Measurements from ENCODE around the gene CEMIP.
"Not testable (repeated sequence)": the region's sequence is repeated elsewhere in the genome, so short reads cannot be mapped to it uniquely, and the experiment has no call there.

The CEMIP gene

GRCh38 chr15:80957556-80957955 is 178.4 kb downstream of the CEMIP start:
- no peak for DNase-seq

DNA sequence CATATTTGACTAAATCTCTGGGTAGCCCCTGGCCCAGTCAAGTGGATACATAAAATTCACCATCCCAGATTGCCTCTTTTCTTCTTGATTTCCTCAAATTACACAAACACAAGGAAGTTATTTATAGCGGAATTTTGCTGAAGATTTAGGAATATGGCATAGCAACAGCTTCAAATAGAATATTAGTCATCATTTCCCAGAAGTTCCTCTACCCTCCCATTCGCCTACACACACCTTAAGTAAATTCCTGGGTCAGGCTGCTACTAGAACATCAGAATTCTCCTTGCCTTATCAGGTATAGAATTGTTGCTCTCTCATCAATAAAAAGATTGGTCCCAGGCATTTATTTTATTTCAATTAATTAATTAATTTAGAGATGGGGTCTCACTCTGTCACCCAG is 178.8 kb downstream of the CEMIP start:
- DNase-seq, result no peak

- DNase-seq, result no peak
Measured at GRCh38 chr15:80958818-80959495, 179.8 kb downstream of the CEMIP start.

GRCh38 chr15:80965454-80965853 is 186.3 kb downstream of the CEMIP start:
- DNase-seq, result not testable (repeated sequence)

DNA sequence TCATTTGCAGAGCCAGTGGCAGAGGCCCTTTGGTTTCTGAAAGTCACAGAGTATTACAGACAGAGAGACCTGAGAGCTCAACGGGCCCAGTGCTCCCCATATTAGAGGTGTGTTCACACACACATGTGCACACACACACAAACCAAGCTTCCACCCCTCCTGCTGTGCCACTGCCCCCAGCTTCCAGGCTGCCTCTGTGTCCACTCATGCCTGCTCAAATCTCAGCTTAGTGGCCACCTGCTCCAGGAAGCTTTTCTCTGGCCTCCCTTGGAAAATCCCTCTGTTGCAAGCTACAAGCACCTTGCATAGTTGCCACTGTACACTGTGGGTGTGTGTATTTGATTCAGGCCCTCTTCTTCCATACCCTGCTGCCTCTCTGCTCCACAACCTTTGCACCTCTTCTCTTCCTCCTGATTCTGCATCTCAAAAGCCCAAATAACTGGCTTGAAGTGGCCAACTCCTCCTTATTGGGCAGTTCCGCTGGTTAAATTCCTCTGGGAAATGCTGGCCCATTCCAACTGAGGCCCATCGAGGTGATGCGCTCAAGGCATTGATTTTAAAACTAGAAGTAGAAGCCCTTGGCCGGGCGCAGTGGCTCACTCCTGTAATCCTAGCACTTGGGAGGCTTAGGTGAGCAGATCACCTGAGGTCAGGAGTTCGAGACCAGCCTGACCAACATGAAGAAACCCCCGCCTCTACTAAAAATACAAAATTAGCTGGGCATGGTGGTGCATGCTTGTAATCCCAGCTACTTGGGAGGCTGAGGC is 187.4 kb downstream of the CEMIP start:
- no peak for DNase-seq

DNA sequence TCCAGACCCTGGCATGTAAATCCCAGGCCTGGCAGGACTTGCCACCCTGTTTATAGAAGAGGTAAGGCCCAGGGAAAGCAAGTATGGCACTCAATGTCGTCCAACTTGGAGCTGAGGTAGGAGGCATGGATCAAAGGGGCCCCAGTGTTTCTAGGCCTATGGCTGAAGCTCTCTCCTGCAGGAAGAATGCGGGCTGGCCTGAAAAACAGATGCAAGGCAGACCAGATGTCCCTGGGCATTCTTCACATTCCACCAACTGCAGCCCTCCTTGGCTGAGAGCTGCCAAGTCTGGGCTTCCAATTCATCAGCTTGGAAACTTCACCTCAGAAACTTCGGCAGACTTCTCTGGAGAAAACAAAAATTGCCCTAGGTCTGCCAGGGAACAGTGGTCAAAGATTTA is 188.3 kb downstream of the CEMIP start:
- DNase-seq, result no peak

- DNase-seq, result no peak
Measured at GRCh38 chr15:80967991-80968510, 188.9 kb downstream of the CEMIP start.

- no peak for DNase-seq
Measured at GRCh38 chr15:80969316-80969715, 190.1 kb downstream of the CEMIP start.

DNA sequence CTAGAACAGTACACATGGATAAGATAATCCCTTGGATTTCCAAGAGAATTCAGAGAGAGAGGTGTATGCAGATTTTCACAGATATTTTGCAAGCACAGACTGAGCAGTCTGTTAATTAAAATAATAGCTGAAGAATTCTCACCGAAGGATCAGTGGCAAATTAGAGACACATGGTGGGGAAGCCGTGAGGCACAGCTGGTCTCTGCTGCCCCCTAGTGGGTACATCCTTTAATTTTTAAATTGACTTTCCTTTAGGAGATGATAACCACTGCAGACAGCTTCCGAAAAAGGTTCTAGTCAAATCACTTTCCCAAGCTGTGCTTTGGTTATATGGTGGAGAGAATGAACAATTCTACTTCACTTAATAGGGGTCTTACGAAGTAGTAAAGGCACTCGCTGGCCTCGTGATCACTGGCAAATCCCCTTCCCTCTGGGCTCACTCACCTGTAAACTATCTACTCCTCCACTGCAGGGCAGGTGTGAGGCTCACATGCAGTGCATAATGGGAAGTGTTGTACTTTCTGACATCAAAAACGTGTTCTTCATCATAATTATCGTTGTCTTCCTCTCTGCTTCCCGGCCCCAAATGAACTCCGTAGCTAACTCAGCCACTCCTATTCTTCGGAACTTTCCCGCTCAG is 191.0 kb downstream of the CEMIP start:
- peak; percentile 60 for DNase-seq

DNA sequence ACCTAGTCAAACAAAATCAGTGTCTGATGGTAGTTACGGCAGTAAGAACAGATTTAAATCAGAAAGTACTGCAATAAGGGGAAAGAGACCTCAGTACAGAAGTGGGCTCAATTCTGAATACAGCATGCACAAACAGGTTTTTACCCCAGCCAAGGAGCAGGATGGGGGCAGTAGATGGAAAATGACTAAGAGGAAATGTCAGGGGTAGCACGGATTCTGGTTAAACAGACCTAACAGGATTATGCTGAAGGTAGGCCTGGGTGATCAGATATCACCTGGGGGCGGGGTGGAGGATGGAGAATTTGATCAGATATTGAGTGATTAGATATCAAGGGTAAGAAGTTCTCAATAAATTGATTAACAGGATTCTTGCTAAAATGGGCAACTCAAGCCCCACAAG is 191.5 kb downstream of the CEMIP start:
- no peak for DNase-seq

GRCh38 chr15:80971143-80971542 is 192.0 kb downstream of the CEMIP start:
- no peak for DNase-seq

DNA sequence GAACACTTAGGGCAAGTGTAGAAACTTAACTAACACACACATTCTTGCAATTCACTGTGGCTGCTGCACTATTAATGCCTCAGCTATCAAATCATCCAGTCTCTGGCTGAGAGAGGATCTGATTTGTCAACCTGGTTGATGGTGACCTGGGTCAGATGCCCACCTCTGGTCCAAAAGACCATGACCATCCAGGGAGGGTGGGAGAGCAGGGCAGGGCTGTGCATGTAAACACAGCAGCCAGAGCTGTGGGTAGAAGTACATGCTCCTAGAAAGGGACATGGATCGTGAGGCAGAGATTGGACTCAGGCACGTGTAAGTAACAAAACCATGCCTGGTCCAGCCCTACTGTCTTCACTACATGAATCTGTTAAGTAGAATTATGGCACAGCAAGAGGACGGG is 193.1 kb downstream of the CEMIP start:
- no peak for DNase-seq

- no peak for DNase-seq
Measured at GRCh38 chr15:80974914-80975313, 195.7 kb downstream of the CEMIP start.

- no peak for DNase-seq
Measured at GRCh38 chr15:80976851-80977250, 197.7 kb downstream of the CEMIP start.

DNA sequence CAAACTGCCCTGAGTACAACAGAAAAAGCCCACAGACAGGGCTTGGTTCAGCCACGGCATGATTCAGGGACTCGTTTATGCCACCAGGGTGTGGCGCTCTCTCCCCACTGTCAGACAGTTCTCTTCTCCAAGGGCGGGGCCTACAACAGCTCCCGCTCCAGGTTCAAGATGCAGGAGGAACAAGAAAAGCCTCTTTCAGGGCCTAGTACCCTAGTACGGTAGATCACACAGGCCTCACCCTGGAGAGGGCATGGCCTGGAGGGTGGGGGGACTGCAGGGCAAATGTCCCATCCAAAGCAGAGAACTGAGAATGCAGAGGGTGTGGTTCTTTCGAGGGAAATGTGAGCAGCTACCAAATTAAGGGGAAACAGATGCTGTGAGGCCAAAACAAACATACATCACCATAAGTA is 198.5 kb downstream of the CEMIP start:
- DNase-seq, result peak; percentile 20

DNA sequence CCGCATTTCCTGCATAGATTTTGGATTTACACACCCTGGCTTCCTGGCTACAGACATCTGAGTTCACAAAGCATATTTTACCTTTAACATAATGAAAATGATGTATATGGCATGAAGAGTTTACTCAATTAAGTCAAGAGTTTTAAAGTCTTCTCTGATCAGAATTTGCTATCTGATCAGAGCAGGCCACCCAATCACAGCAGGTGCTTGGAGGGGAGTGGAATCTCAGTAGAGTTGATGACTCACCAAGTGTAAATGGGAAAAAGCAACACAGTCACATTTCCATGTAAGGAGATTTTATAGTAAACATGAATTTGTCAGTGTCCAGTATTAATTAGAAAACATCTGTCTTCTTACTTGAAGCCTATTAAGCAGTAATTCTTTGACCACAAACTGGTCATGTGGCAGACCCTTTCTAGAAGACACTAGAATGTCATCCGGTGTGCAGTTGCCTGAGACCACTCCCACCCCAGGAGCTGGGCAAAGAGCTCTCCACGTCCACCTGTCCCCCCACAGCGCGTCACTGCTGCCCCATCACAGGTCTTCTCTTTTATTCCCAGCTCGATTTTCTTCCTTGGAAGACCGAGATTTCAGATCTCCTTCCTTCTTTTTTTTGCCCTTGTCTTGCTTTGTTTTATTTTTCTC is 199.6 kb downstream of the CEMIP start:
- no peak for DNase-seq

DNA sequence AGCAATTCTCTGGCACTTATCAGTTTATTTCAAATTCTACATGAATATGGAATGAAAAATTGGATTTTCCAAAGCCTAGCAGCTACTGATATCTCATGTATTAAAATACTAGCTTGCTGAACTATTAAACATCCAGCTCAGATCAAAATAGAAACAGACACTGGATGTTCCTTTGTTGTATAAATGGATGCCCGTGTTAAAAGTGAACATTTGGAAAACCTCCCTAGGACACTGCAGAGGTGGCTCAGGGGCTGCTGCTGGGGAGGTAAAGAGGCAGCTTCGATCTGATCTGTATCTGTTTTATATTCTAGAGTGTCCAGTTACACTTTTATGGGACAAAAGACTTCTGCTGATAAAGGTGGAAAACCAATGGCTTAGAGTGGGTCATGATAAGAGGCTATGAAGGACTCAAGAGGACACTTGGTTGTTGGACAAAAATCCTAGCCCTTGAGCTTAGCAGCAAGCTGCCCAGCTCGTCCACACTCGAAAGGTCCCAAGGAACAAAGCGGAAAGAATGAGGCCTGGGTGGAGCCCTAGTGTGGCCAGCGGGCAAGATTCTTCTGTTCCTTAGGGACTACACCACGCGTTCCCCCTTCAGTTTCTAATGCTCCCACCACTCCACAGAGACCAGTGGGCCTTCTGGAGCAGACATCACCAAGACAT is 200.5 kb downstream of the CEMIP start:
- DNase-seq, result no peak

GRCh38 chr15:80982205-80982604 is 203.0 kb downstream of the CEMIP start:
- DNase-seq, result no peak

DNA sequence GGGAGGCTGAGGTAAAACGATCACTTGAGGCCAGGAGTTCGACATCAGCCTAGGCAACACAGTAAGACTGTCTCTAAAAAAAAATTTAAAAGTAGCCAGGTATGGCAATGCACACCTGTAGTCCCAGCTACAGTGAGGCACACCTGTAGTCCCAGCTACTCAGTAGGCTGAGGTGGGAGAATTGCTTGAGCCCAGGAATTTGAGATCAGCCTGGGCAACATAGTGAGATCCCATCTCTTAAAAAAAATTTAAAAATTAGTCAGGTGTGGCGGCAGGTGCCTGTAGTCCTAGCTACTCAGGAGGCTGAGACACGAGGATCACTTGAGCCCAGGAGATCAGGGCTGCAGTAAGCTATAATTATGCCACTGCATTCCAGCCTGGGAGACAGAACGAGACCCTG is 203.7 kb downstream of the CEMIP start:
- DNase-seq, result no peak

DNA sequence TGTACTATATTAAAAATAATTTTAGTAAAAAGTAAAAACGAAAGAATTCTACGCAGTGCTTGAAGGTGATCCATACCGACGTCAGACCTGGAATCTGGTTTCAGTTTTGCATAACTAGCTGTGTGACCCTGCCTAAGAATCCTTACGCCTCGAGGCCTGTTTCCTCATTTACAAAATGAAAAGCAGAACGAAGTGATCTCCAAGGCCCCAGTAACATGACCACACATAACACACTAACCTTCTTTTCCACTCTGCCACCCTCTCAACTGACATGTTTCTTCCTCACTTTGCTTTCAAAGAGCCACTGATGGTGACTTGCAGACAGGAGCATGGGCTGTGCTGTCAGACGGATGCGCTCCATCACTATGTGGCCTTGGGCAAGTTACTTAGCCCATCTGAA is 205.7 kb downstream of the CEMIP start:
- DNase-seq, result no peak

DNA sequence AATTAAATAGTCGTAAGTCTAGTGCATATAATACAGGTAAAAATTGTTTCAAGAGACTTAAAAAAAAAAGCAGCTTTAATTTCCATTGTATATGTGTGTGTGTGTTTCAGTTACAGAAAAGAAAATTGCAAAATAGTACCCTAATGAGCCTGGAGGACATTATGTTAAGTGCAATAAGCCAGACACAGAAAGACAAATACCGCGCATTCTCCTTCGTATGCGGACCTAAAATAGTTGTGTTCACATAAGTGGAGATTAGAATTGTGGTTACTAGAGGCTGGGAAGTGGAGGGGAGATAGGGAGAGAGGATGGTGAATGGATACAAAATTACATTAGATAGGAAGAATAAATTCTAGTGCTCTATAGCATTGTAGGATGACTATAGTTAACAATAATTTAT is 206.8 kb downstream of the CEMIP start:
- no peak for DNase-seq

- no peak for DNase-seq
Measured at GRCh38 chr15:80986487-80986886, 207.3 kb downstream of the CEMIP start.
